HUES6 (cell line): ENCODE data around the gene SRM.
A peak's percentile ranks its signal among the peaks of the same experiment; 100 is the strongest.
"Not testable (repeated sequence)": the region's sequence is repeated elsewhere in the genome, so short reads cannot be mapped to it uniquely, and the experiment has no call there.

Experiments used
- H3K27ac ChIP-seq: 2 replicates; pipeline ENCODE4 v1.7.0; 2013; ENCODE audit warnings: low read depth, mild to moderate bottlenecking, low read length, inconsistent platforms
- H3K27me3 ChIP-seq: 2 replicates; pipeline ENCODE4 v1.6.1; 2013; ENCODE audit warnings: low read length; ENCODE audit not compliant: control insufficient read depth, insufficient read depth
- H3K36me3 ChIP-seq: 2 replicates; pipeline ENCODE4 v1.6.1; 2013; ENCODE audit warnings: low read length; ENCODE audit not compliant: control insufficient read depth, insufficient read depth
- H3K4me1 ChIP-seq: 2 replicates; pipeline ENCODE4 v1.6.1; 2013; ENCODE audit warnings: low read length; ENCODE audit not compliant: control insufficient read depth, insufficient read depth
- H3K4me3 ChIP-seq: 2 replicates; pipeline ENCODE4 v1.5.1; 2013; ENCODE audit warnings: low read depth, low read length
- H3K9ac ChIP-seq: one replicate; pipeline ENCODE4 v1.6.1; 2013; ENCODE audit warnings: mild to moderate bottlenecking, low read length
- H3K9me3 ChIP-seq: 2 replicates; pipeline ENCODE4 v1.6.1; 2013; ENCODE audit warnings: low read depth, low read length; ENCODE audit not compliant: control insufficient read depth, insufficient read depth

The SRM gene

GRCh38 chr1:11059968-11060830 is at the start of gene SRM:
SRM (minus strand) TSS chr1:11060018; CDS start chr1:11059943, 75 bp downstream.
- Histone ChIP-seq H3K27me3 (no peaks in the 10 kb centered on the region), H3K9ac (peak within 1 kb of the TSS; percentile 95), H3K4me3 (peak within 1 kb of the TSS; percentile 98), H3K36me3 (peaks cover 41% of the 10 kb centered on the region), H3K9me3 (no peaks in the 10 kb centered on the region), H3K4me1 (peaks cover 10% of the 10 kb centered on the region), H3K27ac (peak within 1 kb of the TSS; percentile 78; the same call in 1 of the 2 replicates)

DNA sequence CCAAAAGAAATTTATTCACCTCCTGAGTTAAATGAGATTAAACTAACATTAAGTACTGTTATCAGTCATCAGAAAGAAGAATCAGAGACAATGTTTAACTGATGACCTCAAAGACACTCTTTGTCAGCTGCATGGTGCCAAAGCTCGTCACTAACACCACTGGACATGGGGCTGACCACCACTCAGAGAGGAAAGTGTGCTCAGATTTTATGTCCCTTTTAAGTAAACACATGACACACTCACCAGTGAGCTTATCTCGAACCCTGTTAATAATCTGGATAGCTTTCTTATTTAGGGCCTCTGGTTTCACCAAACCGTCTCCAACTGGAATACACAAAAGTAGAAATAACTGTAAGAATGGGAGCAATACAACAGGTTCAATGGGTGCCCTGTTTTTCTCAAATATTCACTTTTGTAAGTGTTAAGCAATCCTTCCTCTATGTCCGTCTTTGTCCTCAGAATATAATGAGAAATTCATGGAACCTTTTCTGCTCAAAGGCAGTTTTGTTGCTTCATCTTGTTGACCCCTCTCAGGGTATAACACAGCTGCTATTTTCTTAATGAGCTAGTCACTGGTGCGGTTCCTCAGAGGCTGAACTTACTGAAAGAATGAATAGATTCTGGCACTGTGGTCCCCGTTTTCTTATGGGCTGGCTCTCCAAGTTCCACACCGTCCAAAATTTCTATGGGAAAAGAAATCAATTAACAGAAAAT is 49.4 kb upstream of the SRM start:
- H3K36me3 ChIP-seq, result peaks cover 73% of the 10 kb centered on the region
- no peaks in the 10 kb centered on the region for H3K27me3 ChIP-seq
- no peaks in the 10 kb centered on the region for H3K9me3 ChIP-seq
- no peak overlapping the region for H3K4me3 ChIP-seq
- H3K9ac ChIP-seq, result no peak overlapping the region
- H3K4me1 ChIP-seq, result no peaks in the 10 kb centered on the region
- H3K27ac ChIP-seq, result no peak overlapping the region

DNA sequence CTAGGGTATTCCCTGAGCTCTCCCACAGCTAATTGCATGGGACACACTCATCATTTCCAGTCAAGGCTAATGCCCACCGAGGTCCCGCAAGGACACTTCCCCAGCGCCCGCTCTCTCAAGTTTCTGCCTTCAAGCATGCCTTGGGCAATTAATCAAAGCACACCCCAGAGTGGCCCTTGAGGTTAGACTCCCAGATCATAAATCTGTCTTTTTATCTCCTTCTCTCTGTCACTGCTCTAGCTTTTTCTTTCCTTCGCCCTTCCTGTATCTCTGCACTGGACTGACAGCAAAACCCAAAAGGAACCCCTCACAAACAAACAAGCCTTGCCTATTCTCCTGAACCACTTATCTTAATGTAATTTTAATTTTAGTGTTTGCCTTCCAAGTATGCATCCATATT is 47.8 kb upstream of the SRM start:
- H3K36me3 ChIP-seq, result peaks cover 57% of the 10 kb centered on the region
- no peaks in the 10 kb centered on the region for H3K27me3 ChIP-seq
- no peak overlapping the region for H3K4me3 ChIP-seq
- no peaks in the 10 kb centered on the region for H3K9me3 ChIP-seq
- H3K9ac ChIP-seq, result no peak overlapping the region
- H3K27ac ChIP-seq, result no peak overlapping the region
- no peaks in the 10 kb centered on the region for H3K4me1 ChIP-seq

GRCh38 chr1:11105586-11105985 is 45.8 kb upstream of the SRM start:
- Histone ChIP-seq H3K27ac (no peak overlapping the region), H3K36me3 (peaks cover 46% of the 10 kb centered on the region), H3K4me1 (no peaks in the 10 kb centered on the region)

DNA sequence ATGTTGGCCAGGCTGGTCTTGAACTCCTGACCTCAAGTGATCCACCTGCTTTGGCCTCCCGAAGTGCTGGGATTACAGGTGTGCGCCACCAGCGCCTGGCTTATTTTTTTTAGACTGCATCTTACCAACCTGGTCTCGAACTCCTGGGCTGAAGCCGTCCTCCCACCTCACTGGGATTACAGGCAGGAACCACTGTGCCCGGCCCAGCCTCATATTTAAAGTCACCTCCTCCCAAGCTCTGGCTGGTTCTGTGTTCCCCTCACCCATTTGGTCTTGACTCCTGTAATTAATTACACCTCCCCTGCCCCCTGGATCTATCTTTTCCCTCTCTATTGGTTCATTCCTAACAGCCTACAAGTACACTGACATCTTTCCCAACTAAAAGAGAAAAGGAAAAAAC is 41.5 kb upstream of the SRM start:
- no peaks in the 10 kb centered on the region for H3K9me3 ChIP-seq
- no peak overlapping the region for H3K27ac ChIP-seq
- H3K4me3 ChIP-seq, result no peak overlapping the region
- H3K36me3 ChIP-seq, result peaks cover 22% of the 10 kb centered on the region
- H3K27me3 ChIP-seq, result no peaks in the 10 kb centered on the region
- H3K4me1 ChIP-seq, result peaks cover 9% of the 10 kb centered on the region
- H3K9ac ChIP-seq, result no peak overlapping the region

More at GRCh38 chr1:11105586-11105985, 45.8 kb upstream of the SRM start:
- Histone ChIP-seq H3K9ac (no peak overlapping the region), H3K27me3 (no peaks in the 10 kb centered on the region), H3K9me3 (no peaks in the 10 kb centered on the region), H3K4me3 (no peak overlapping the region)

- not testable (repeated sequence) for H3K9ac ChIP-seq, H3K4me3 ChIP-seq, H3K27ac ChIP-seq, H3K4me1 ChIP-seq, H3K9me3 ChIP-seq, H3K27me3 ChIP-seq
- H3K36me3 ChIP-seq, result peaks cover 22% of the 10 kb centered on the region
These were observed 41.0 kb upstream of the SRM start for GRCh38 chr1:11100806-11101205.

DNA sequence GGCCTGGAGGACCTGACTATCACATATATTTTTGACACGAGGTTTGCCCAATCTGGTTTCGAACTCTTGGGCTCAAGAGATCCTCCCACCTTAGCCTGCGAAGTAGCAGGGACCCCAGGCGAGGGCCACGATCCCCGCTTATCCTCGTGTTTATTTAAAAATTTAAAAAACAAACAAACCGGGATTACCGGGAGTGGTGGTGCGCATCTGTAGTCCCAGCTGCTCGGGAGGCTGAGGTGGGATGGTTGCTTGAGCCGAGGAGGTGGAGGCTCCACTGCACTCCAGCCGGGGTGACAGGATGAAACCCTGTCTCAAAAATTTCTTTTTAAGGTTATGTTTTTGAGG is 40.3 kb upstream of the SRM start:
- H3K9ac ChIP-seq, result peak overlapping the region; percentile 97
- peak overlapping the region; percentile 95; the same call in 1 of the 2 replicates for H3K27ac ChIP-seq
- peaks cover 24% of the 10 kb centered on the region for H3K36me3 ChIP-seq
- peaks cover 9% of the 10 kb centered on the region for H3K4me1 ChIP-seq
- H3K9me3 ChIP-seq, result no peaks in the 10 kb centered on the region
- H3K27me3 ChIP-seq, result no peaks in the 10 kb centered on the region
- peak overlapping the region; percentile 96 for H3K4me3 ChIP-seq

GRCh38 chr1:11099310-11100148 is 39.7 kb upstream of the SRM start, which contains the start of gene EXOSC10:
EXOSC10 (minus strand) TSS chr1:11099869; CDS start chr1:11099831, 38 bp downstream.
- Histone ChIP-seq H3K36me3 (peaks cover 30% of the 10 kb centered on the region), H3K27ac (peak within 1 kb of the TSS; percentile 95), H3K4me1 (peaks cover 9% of the 10 kb centered on the region), H3K9ac (peak within 1 kb of the TSS; percentile 97), H3K27me3 (no peaks in the 10 kb centered on the region), H3K4me3 (peak within 1 kb of the TSS; percentile 96), H3K9me3 (no peaks in the 10 kb centered on the region)

GRCh38 chr1:11098931-11099309 is 39.1 kb upstream of the SRM start:
- Histone ChIP-seq H3K4me3 (peak overlapping the region; percentile 96), H3K27me3 (no peaks in the 10 kb centered on the region), H3K9me3 (no peaks in the 10 kb centered on the region), H3K36me3 (peaks cover 36% of the 10 kb centered on the region), H3K27ac (peak overlapping the region; percentile 95), H3K4me1 (peaks cover 9% of the 10 kb centered on the region), H3K9ac (peak overlapping the region; percentile 97)

- H3K4me3 ChIP-seq, H3K9ac ChIP-seq, H3K27ac ChIP-seq, H3K9me3 ChIP-seq, H3K27me3 ChIP-seq, H3K4me1 ChIP-seq: not testable (repeated sequence)
- H3K36me3 ChIP-seq, result peaks cover 61% of the 10 kb centered on the region
These were observed 24.0 kb upstream of the SRM start for GRCh38 chr1:11083784-11084183.
